ENCODE measurements around the gene EIF5A2. TPM values are rescaled to one million over a fixed set of nuclear protein-coding genes. Genes with fewer than 3 reads are reported as not detected.

Gene EIF5A2
- 2.5 TPM for polyA plus RNA-seq (2013)

GRCh38 chr3:170908235-170909116 lies at the start of gene EIF5A2:
TSS of gene EIF5A2 (minus strand) at chr3:170908637. CDS start at chr3:170907806, 831 bp downstream.
- peaks cover 0 to 21% (median 14%) of the 10 kb centered on the region in 5 experiments for H3K9me3 ChIP-seq (ENCODE audit: control extremely low read depth in 1 of 5, control insufficient read depth in 4 of 5, insufficient read depth in 2 of 5, low read depth in 1 of 5, low read length in 4 of 5)
- ChIA-PET CTCF (interaction anchor here (1.2 kb wide), 1 partner anchor 37 kb away, joined by 4 read pairs; no protein-coding TSS in a partner anchor), POLR2A (no interaction called here)
- H3K27me3 ChIP-seq (replicated peaks in 2 of 5; ENCODE audit: control insufficient read depth in 4 of 5, insufficient read depth in 5 of 5, low read length in 4 of 5), result peaks cover 0 to 7% (median 0%) of the 10 kb centered on the region in 5 experiments
- H3K36me3 ChIP-seq (ENCODE audit: control insufficient read depth in 4 of 4, insufficient read depth in 4 of 4, low read length in 3 of 4), result no peaks in the 10 kb centered on the region
- peak; percentile 96 to 98 (median 97) for DNase-seq
- 19% methylated on average over 67 of the region's 73 CpGs for WGBS (ENCODE audit: insufficient coverage)
- H3K27ac ChIP-seq (ENCODE audit: insufficient read depth in 1 of 2, low read depth in 1 of 2, low read length in 2 of 2, poor library complexity in 1 of 2, severe bottlenecking in 2 of 2), result peak within 1 kb of the TSS in 1 of 2 experiments; percentile 31
- peak within 1 kb of the TSS; percentile 38 to 86 (median 72) for H3K4me3 ChIP-seq (ENCODE audit: control insufficient read depth in 1 of 7, extremely low read depth in 1 of 7, insufficient read depth in 4 of 7, low read depth in 2 of 7, low read length in 6 of 7)
- peaks cover 5 to 12% (median 9%) of the 10 kb centered on the region in 4 experiments for H3K4me1 ChIP-seq (ENCODE audit: control extremely low read depth in 1 of 4, control insufficient read depth in 4 of 4, insufficient read depth in 4 of 4, low read length in 3 of 4)

DNA sequence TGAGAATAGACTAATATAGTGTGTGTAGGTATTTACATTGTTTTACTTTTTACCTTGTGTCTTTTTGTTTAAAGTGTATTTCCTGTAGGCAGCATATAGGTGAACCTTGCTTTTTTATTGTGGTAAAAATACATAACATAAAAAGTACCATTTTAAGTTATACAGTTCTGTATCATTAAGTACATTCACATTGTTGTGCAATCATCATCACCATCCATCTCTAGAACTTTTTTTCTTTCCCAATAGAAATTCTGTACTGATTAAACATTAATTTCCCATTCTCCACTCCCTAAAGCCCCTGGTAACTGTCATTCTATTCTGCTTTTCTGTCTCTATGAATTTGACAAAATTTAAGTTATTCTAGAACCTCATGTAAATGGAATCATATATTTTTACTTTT lies 48.2 kb upstream of the EIF5A2 start:
- Histone ChIP-seq H3K4me3 (ENCODE audit: control insufficient read depth in 1 of 7, extremely low read depth in 1 of 7, insufficient read depth in 4 of 7, low read depth in 2 of 7, low read length in 6 of 7) (no peak overlapping the region), H3K9me3 (ENCODE audit: control extremely low read depth in 1 of 5, control insufficient read depth in 4 of 5, insufficient read depth in 2 of 5, low read depth in 1 of 5, low read length in 4 of 5) (no peaks in the 10 kb centered on the region), H3K36me3 (ENCODE audit: control insufficient read depth in 4 of 4, insufficient read depth in 4 of 4, low read length in 3 of 4) (no peaks in the 10 kb centered on the region), H3K4me1 (ENCODE audit: control extremely low read depth in 1 of 4, control insufficient read depth in 4 of 4, insufficient read depth in 4 of 4, low read length in 3 of 4) (no peaks in the 10 kb centered on the region), H3K27ac (ENCODE audit: insufficient read depth in 1 of 2, low read depth in 1 of 2, low read length in 2 of 2, poor library complexity in 1 of 2, severe bottlenecking in 2 of 2) (no peak overlapping the region), H3K27me3 (replicated peaks in 2 of 5; ENCODE audit: control insufficient read depth in 4 of 5, insufficient read depth in 5 of 5, low read length in 4 of 5) (no peaks in the 10 kb centered on the region)
- DNase-seq, result no peak
- POLR2A ChIA-PET, result interaction anchor here (0.6 kb wide), 1 partner anchor 634 kb away, joined by 3 read pairs; no protein-coding TSS in a partner anchor
- CTCF ChIA-PET, result interaction anchor here (0.9 kb wide), 1 partner anchor 8 kb away, joined by 4 read pairs; no protein-coding TSS in a partner anchor

DNA sequence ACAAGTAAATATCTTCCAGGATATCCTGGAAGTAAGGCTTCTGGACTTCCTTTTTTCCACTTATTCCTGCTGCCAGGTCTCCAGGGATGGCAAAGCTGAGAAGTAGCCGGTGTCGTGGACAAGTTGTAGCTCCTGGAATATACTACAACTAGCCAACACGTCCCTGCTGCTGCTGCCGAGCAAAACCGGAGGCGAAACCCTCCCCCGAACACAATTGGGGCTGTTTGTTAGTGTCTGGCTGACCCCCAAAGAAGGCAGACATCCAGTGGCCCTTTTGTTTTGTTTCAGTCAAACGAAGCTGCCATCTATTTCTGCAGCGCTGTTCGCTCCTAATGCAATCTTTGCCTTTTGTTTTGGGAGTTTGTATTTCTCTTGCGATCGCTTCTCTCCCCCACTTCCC lies 45.3 kb upstream of the EIF5A2 start:
- no peak for DNase-seq
- Histone ChIP-seq H3K4me3 (ENCODE audit: control insufficient read depth in 1 of 7, extremely low read depth in 1 of 7, insufficient read depth in 4 of 7, low read depth in 2 of 7, low read length in 6 of 7) (no peak overlapping the region), H3K27ac (ENCODE audit: insufficient read depth in 1 of 2, low read depth in 1 of 2, low read length in 2 of 2, poor library complexity in 1 of 2, severe bottlenecking in 2 of 2) (no peak overlapping the region), H3K27me3 (replicated peaks in 2 of 5; ENCODE audit: control insufficient read depth in 4 of 5, insufficient read depth in 5 of 5, low read length in 4 of 5) (no peaks in the 10 kb centered on the region), H3K36me3 (ENCODE audit: control insufficient read depth in 4 of 4, insufficient read depth in 4 of 4, low read length in 3 of 4) (no peaks in the 10 kb centered on the region), H3K4me1 (ENCODE audit: control extremely low read depth in 1 of 4, control insufficient read depth in 4 of 4, insufficient read depth in 4 of 4, low read length in 3 of 4) (no peaks in the 10 kb centered on the region), H3K9me3 (ENCODE audit: control extremely low read depth in 1 of 5, control insufficient read depth in 4 of 5, insufficient read depth in 2 of 5, low read depth in 1 of 5, low read length in 4 of 5) (no peaks in the 10 kb centered on the region)
- POLR2A ChIA-PET, result no interaction called here
- CTCF ChIA-PET, result no interaction called here
- WGBS (ENCODE audit: insufficient coverage), result 86% methylated on average over 7 of the region's 12 CpGs

GRCh38 chr3:170953229-170953628 lies 44.8 kb upstream of the EIF5A2 start:
- POLR2A ChIA-PET, result no interaction called here
- 97% methylated on average over 10 of the region's 13 CpGs for WGBS (ENCODE audit: insufficient coverage)
- Histone ChIP-seq H3K4me1 (ENCODE audit: control extremely low read depth in 1 of 4, control insufficient read depth in 4 of 4, insufficient read depth in 4 of 4, low read length in 3 of 4) (no peaks in the 10 kb centered on the region), H3K36me3 (ENCODE audit: control insufficient read depth in 4 of 4, insufficient read depth in 4 of 4, low read length in 3 of 4) (no peaks in the 10 kb centered on the region), H3K9me3 (ENCODE audit: control extremely low read depth in 1 of 5, control insufficient read depth in 4 of 5, insufficient read depth in 2 of 5, low read depth in 1 of 5, low read length in 4 of 5) (no peaks in the 10 kb centered on the region), H3K27me3 (replicated peaks in 2 of 5; ENCODE audit: control insufficient read depth in 4 of 5, insufficient read depth in 5 of 5, low read length in 4 of 5) (no peaks in the 10 kb centered on the region), H3K4me3 (ENCODE audit: control insufficient read depth in 1 of 7, extremely low read depth in 1 of 7, insufficient read depth in 4 of 7, low read depth in 2 of 7, low read length in 6 of 7) (no peak overlapping the region), H3K27ac (ENCODE audit: insufficient read depth in 1 of 2, low read depth in 1 of 2, low read length in 2 of 2, poor library complexity in 1 of 2, severe bottlenecking in 2 of 2) (no peak overlapping the region)
- no peak for DNase-seq
- CTCF ChIA-PET, result no interaction called here

GRCh38 chr3:170949211-170949610 lies 40.8 kb upstream of the EIF5A2 start:
- H3K27ac ChIP-seq (ENCODE audit: insufficient read depth in 1 of 2, low read depth in 1 of 2, low read length in 2 of 2, poor library complexity in 1 of 2, severe bottlenecking in 2 of 2), result no peak overlapping the region
- no peak overlapping the region for H3K4me3 ChIP-seq (ENCODE audit: control insufficient read depth in 1 of 7, extremely low read depth in 1 of 7, insufficient read depth in 4 of 7, low read depth in 2 of 7, low read length in 6 of 7)
- H3K4me1 ChIP-seq (ENCODE audit: control extremely low read depth in 1 of 4, control insufficient read depth in 4 of 4, insufficient read depth in 4 of 4, low read length in 3 of 4), result no peaks in the 10 kb centered on the region
- H3K36me3 ChIP-seq (ENCODE audit: control insufficient read depth in 4 of 4, insufficient read depth in 4 of 4, low read length in 3 of 4), result no peaks in the 10 kb centered on the region
- 100% methylated on average over 1 of the region's 2 CpGs for WGBS (ENCODE audit: insufficient coverage)
- CTCF ChIA-PET, result interaction anchor here (1.2 kb wide), 1 partner anchor 15 kb away, joined by 3 read pairs; no protein-coding TSS in a partner anchor
- POLR2A ChIA-PET, result no interaction called here
- no peaks in the 10 kb centered on the region for H3K27me3 ChIP-seq (replicated peaks in 2 of 5; ENCODE audit: control insufficient read depth in 4 of 5, insufficient read depth in 5 of 5, low read length in 4 of 5)
- peaks cover 0 to 3% (median 0%) of the 10 kb centered on the region in 5 experiments for H3K9me3 ChIP-seq (ENCODE audit: control extremely low read depth in 1 of 5, control insufficient read depth in 4 of 5, insufficient read depth in 2 of 5, low read depth in 1 of 5, low read length in 4 of 5)
- no peak for DNase-seq

DNA sequence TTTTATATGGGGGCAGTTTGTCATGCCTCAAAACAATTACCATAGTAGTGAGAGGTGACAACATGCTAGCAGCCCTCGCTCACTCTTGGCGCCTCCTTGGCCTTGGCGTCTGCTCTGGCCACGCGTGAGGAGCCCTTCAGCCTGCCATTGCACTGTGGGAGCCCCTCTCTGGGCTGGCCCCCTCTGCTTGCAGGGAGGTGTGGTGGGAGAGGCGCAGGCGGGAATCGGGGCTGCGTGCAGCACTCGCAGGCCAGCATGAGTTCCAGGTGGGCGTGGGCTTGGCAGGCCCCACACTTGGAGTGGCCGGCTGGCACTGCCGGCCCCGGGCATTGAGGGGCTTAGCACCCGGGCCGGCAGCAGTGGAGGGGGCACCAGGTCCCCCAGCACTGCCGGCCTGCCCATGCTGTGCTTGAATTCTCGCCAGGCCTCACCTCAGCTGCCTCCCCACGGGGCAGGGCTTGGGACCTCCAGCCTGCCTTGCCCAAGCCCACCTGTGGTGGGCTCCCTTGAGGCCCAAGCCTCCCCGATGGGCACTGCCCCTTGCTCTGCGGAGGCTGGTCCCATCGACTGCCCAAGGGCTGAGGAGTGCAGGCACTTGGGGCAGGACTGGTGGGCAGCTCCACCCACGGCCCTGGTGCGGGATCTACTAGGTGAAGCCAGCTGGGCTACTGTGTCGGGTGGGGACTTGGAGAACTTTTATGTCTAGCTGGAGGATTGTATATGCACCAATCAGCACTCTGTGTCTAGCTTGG lies 38.8 kb upstream of the EIF5A2 start:
- ChIA-PET CTCF (no interaction called here), POLR2A (no interaction called here)
- WGBS (ENCODE audit: insufficient coverage), result 97% methylated on average over 25 of the region's 25 CpGs

GRCh38 chr3:170942011-170942410 lies 33.6 kb upstream of the EIF5A2 start:
- H3K9me3 ChIP-seq (ENCODE audit: control extremely low read depth in 1 of 5, control insufficient read depth in 4 of 5, insufficient read depth in 2 of 5, low read depth in 1 of 5, low read length in 4 of 5), result peaks cover 6 to 26% (median 9%) of the 10 kb centered on the region in 5 experiments
- CTCF ChIA-PET, result no interaction called here
- H3K4me1 ChIP-seq (ENCODE audit: control extremely low read depth in 1 of 4, control insufficient read depth in 4 of 4, insufficient read depth in 4 of 4, low read length in 3 of 4), result no peaks in the 10 kb centered on the region
- H3K4me3 ChIP-seq (ENCODE audit: control insufficient read depth in 1 of 7, extremely low read depth in 1 of 7, insufficient read depth in 4 of 7, low read depth in 2 of 7, low read length in 6 of 7), result no peak overlapping the region
- no peaks in the 10 kb centered on the region for H3K27me3 ChIP-seq (replicated peaks in 2 of 5; ENCODE audit: control insufficient read depth in 4 of 5, insufficient read depth in 5 of 5, low read length in 4 of 5)
- no peak for DNase-seq
- no peak overlapping the region for H3K27ac ChIP-seq (ENCODE audit: insufficient read depth in 1 of 2, low read depth in 1 of 2, low read length in 2 of 2, poor library complexity in 1 of 2, severe bottlenecking in 2 of 2)
- no peaks in the 10 kb centered on the region for H3K36me3 ChIP-seq (ENCODE audit: control insufficient read depth in 4 of 4, insufficient read depth in 4 of 4, low read length in 3 of 4)
- POLR2A ChIA-PET, result no interaction called here

More for the DNA sequence above, 38.8 kb upstream of the EIF5A2 start:
- no peak overlapping the region for H3K4me3 ChIP-seq (ENCODE audit: control insufficient read depth in 1 of 7, extremely low read depth in 1 of 7, insufficient read depth in 4 of 7, low read depth in 2 of 7, low read length in 6 of 7)
- no peaks in the 10 kb centered on the region for H3K36me3 ChIP-seq (ENCODE audit: control insufficient read depth in 4 of 4, insufficient read depth in 4 of 4, low read length in 3 of 4)
- DNase-seq, result no peak
- no peaks in the 10 kb centered on the region for H3K27me3 ChIP-seq (replicated peaks in 2 of 5; ENCODE audit: control insufficient read depth in 4 of 5, insufficient read depth in 5 of 5, low read length in 4 of 5)
- no peak overlapping the region for H3K27ac ChIP-seq (ENCODE audit: insufficient read depth in 1 of 2, low read depth in 1 of 2, low read length in 2 of 2, poor library complexity in 1 of 2, severe bottlenecking in 2 of 2)
- H3K9me3 ChIP-seq (ENCODE audit: control extremely low read depth in 1 of 5, control insufficient read depth in 4 of 5, insufficient read depth in 2 of 5, low read depth in 1 of 5, low read length in 4 of 5), result peaks cover 0 to 3% (median 0%) of the 10 kb centered on the region in 5 experiments
- no peaks in the 10 kb centered on the region for H3K4me1 ChIP-seq (ENCODE audit: control extremely low read depth in 1 of 4, control insufficient read depth in 4 of 4, insufficient read depth in 4 of 4, low read length in 3 of 4)

Measured in common myeloid progenitor, CD34-positive (primary cell).